ENCODE measurements around the gene CELA3A.
"Not testable (repeated sequence)": the region's sequence is repeated elsewhere in the genome, so short reads cannot be mapped to it uniquely, and the experiment has no call there.

Gene CELA3A

GRCh38 chr1:22024485-22025367 lies 23.3 kb downstream of the CELA3A start:
- TF ChIP-seq, protein P1, sequence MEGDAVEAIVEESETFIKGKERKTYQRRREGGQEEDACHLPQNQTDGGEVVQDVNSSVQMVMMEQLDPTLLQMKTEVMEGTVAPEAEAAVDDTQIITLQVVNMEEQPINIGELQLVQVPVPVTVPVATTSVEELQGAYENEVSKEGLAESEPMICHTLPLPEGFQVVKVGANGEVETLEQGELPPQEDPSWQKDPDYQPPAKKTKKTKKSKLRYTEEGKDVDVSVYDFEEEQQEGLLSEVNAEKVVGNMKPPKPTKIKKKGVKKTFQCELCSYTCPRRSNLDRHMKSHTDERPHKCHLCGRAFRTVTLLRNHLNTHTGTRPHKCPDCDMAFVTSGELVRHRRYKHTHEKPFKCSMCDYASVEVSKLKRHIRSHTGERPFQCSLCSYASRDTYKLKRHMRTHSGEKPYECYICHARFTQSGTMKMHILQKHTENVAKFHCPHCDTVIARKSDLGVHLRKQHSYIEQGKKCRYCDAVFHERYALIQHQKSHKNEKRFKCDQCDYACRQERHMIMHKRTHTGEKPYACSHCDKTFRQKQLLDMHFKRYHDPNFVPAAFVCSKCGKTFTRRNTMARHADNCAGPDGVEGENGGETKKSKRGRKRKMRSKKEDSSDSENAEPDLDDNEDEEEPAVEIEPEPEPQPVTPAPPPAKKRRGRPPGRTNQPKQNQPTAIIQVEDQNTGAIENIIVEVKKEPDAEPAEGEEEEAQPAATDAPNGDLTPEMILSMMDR (IDR thresholded peaks at IDR 0.05; ENCODE audit: low read depth, low read length) = no peak
- peak overlapping the region; percentile 96 to 99 for H3K4me3 ChIP-seq (replicated peaks in 1 of 2; ENCODE audit: low read depth in 2 of 2, low read length in 2 of 2)
- DNase-seq (ENCODE audit: low read depth in 2 of 2) = peak; percentile 83 to 90

DNA sequence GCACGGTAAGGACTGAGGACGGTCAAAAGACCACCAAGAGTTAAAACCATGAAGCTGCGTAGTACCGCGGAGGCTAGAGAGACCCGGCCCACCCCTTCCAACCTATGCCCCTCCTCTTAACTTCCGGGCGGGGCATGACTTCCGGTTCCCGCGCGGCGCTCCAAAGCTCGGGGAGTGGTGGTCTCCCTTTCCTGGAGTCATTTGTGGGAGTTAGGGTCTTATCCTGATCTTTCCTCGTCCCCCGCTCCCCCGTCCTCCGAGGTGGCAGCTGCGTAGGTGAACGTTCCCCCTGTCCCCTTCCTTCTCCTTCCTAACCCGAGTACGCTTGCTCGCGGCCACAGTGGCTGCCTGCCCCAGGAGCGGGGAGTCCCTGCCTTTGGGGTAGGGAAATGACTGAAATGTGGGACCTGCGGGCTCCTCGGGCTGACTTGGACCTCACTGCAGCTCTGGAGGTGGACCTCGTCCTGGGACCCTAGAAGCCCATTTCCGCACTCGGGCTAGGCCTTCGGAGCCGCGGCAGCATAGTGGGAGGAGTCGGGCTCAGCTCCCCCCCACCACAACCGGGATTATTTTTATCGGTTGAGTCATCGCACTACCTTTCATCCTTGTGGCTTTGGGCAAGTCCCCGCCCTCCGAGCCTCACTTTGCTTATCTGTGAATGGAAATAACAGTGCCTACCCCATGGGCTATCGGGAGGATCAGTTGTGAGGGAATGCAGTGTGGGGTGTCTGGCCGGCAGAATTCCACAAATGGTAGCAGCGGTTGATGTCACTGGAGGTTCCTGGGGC lies 24.1 kb downstream of the CELA3A start:
- H3K4me3 ChIP-seq (replicated peaks in 1 of 2; ENCODE audit: low read depth in 2 of 2, low read length in 2 of 2) = peak overlapping the region; percentile 96 to 99
- TF ChIP-seq, protein P1 (IDR thresholded peaks at IDR 0.05; ENCODE audit: low read depth, low read length) = no peak
- DNase-seq (ENCODE audit: low read depth in 2 of 2) = peak; percentile 88 to 91

GRCh38 chr1:22026924-22027289 lies 25.4 kb downstream of the CELA3A start:
- no peak for DNase-seq (ENCODE audit: low read depth in 2 of 2)
- TF ChIP-seq, protein P1 (IDR thresholded peaks at IDR 0.05; ENCODE audit: low read depth, low read length) = no peak
- no peak overlapping the region for H3K4me3 ChIP-seq (replicated peaks in 1 of 2; ENCODE audit: low read depth in 2 of 2, low read length in 2 of 2)

DNA sequence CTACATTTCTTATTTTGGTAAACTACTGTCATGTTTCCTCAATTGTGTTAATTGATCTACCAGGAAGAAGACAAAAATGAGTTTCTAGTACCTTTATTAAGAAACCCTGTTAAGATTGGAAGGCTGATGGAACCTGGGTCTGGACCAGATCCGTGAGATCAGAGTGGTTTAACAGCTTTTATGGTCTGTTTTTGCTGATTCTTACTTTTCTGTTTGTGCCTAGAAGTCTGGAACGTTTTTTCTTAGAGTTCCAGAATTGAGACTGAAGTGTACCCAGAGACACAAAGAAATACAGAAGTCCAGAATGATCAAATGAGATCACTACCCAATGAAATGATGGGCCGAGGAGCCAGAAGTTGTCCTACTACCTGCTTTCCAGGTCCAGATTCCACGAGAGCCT lies 28.6 kb downstream of the CELA3A start:
- H3K4me3 ChIP-seq (replicated peaks in 1 of 2; ENCODE audit: low read depth in 2 of 2, low read length in 2 of 2) = no peak overlapping the region
- DNase-seq (ENCODE audit: low read depth in 2 of 2) = no peak
- TF ChIP-seq, protein P1 (IDR thresholded peaks at IDR 0.05; ENCODE audit: low read depth, low read length) = no peak

DNA sequence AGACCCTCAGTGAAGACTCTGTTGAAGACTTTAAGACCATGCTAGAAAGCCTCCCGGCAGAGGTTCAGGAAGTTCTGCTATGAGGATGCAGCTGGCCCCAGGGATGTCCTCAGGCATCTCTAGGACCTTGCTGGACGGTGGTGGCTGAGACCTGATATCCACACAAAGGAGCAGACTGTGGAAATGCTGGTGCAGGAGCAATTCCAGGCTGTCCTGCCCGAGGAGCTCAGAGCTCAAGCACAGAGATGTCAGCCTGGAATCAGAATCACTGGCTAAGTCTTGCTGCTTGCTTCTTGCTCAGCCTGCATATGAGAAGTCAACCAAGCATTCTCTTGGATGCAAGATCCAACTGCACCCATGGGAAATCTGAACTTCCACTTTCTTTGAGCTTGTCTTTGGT lies 29.0 kb downstream of the CELA3A start:
- TF ChIP-seq, protein P1 (IDR thresholded peaks at IDR 0.05; ENCODE audit: low read depth, low read length) = no peak
- no peak for DNase-seq (ENCODE audit: low read depth in 2 of 2)
- no peak overlapping the region for H3K4me3 ChIP-seq (replicated peaks in 1 of 2; ENCODE audit: low read depth in 2 of 2, low read length in 2 of 2)

DNA sequence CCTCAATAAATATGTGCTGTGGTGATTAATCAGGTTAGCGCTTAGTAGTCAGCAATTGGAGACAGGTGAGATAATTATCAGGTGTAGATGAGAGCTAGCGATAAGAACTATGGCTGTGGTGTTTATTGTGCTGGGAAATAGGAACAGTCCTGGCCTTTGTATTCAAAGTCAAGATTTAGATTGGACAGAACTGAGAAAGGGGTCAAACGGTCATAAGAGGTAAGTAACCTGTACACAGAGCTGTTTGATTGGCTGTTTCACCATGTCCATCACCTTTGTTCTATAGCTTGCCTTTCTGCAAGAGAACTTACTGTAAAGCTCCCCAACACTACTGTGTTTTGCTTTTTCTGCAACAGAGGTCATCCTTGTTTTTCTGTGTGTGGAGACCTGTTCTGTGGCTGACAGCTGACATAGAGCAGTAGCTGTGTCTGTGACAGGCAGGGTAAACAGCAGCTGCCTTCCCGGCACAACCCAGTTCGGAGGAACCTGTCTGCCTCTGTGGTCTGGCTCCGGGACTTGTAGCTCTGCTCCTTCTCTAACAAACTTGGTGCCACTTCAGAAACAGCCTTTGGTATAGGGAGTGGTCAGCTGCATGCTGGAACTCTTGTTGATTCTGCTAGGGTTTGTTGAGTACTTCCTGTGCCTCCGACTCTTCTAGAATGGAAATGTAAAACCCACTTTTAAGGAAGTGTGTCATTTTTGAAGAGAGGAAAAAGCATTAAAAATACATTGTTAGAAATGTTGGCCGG lies 29.9 kb downstream of the CELA3A start:
- no peak overlapping the region for H3K4me3 ChIP-seq (replicated peaks in 1 of 2; ENCODE audit: low read depth in 2 of 2, low read length in 2 of 2)
- DNase-seq (ENCODE audit: low read depth in 2 of 2) = peak in 1 of 2 donors; percentile 50
- TF ChIP-seq, protein P1 (IDR thresholded peaks at IDR 0.05; ENCODE audit: low read depth, low read length) = no peak

- not testable (repeated sequence) for DNase-seq (ENCODE audit: low read depth in 2 of 2); H3K4me3 ChIP-seq (replicated peaks in 1 of 2; ENCODE audit: low read depth in 2 of 2, low read length in 2 of 2)
Observed at GRCh38 chr1:22034834-22035233, 33.4 kb downstream of the CELA3A start.
